ENCODE results near the gene OR2F1.

Gene OR2F1

GRCh38 chr7:143929224-143929920 is 25.3 kb upstream of the OR2F1 start:
- Histone ChIP-seq H3K4me1 (ENCODE audit: control insufficient read depth in 1 of 2, insufficient read depth in 2 of 2, low read length in 2 of 2) (no peaks in the 10 kb centered on the region), H3K9me3 (ENCODE audit: control insufficient read depth in 1 of 2, low read length in 2 of 2) (no peaks in the 10 kb centered on the region), H3K27ac (ENCODE audit: low read depth, low read length) (no peak overlapping the region), H3K36me3 (ENCODE audit: control insufficient read depth in 1 of 2, insufficient read depth in 2 of 2, low read length in 2 of 2) (no peaks in the 10 kb centered on the region), H3K4me3 (ENCODE audit: low read depth in 1 of 2, low read length in 2 of 2) (no peak overlapping the region), H3K27me3 (ENCODE audit: control insufficient read depth in 1 of 2, insufficient read depth in 2 of 2, low read length in 2 of 2) (no peaks in the 10 kb centered on the region), H3K9ac (ENCODE audit: low read depth in 1 of 2, low read length in 2 of 2) (no peak overlapping the region)

- Histone ChIP-seq H3K9ac (ENCODE audit: low read depth in 1 of 2, low read length in 2 of 2) (no peak overlapping the region), H3K27me3 (ENCODE audit: control insufficient read depth in 1 of 2, insufficient read depth in 2 of 2, low read length in 2 of 2) (no peaks in the 10 kb centered on the region), H3K9me3 (ENCODE audit: control insufficient read depth in 1 of 2, low read length in 2 of 2) (no peaks in the 10 kb centered on the region), H3K27ac (ENCODE audit: low read depth, low read length) (no peak overlapping the region), H3K36me3 (ENCODE audit: control insufficient read depth in 1 of 2, insufficient read depth in 2 of 2, low read length in 2 of 2) (no peaks in the 10 kb centered on the region), H3K4me3 (ENCODE audit: low read depth in 1 of 2, low read length in 2 of 2) (no peak overlapping the region), H3K4me1 (ENCODE audit: control insufficient read depth in 1 of 2, insufficient read depth in 2 of 2, low read length in 2 of 2) (no peaks in the 10 kb centered on the region)
Observed at GRCh38 chr7:143931739-143932138, 22.9 kb upstream of the OR2F1 start.

GRCh38 chr7:143934526-143935325 is 19.9 kb upstream of the OR2F1 start, which contains the start of gene OR2F2:
Gene OR2F2, plus strand, starts transcription at chr7:143935233. Its CDS starts 0 bp downstream, at chr7:143935233.
- Histone ChIP-seq H3K27ac (ENCODE audit: low read depth, low read length) (no peak within 1 kb of the TSS), H3K4me1 (ENCODE audit: control insufficient read depth in 1 of 2, insufficient read depth in 2 of 2, low read length in 2 of 2) (no peaks in the 10 kb centered on the region), H3K36me3 (ENCODE audit: control insufficient read depth in 1 of 2, insufficient read depth in 2 of 2, low read length in 2 of 2) (no peaks in the 10 kb centered on the region), H3K4me3 (ENCODE audit: low read depth in 1 of 2, low read length in 2 of 2) (no peak within 1 kb of the TSS), H3K27me3 (ENCODE audit: control insufficient read depth in 1 of 2, insufficient read depth in 2 of 2, low read length in 2 of 2) (no peaks in the 10 kb centered on the region), H3K9ac (ENCODE audit: low read depth in 1 of 2, low read length in 2 of 2) (no peak within 1 kb of the TSS), H3K9me3 (ENCODE audit: control insufficient read depth in 1 of 2, low read length in 2 of 2) (no peaks in the 10 kb centered on the region)

- Histone ChIP-seq H3K9me3 (ENCODE audit: control insufficient read depth in 1 of 2, low read length in 2 of 2) (no peaks in the 10 kb centered on the region), H3K4me1 (ENCODE audit: control insufficient read depth in 1 of 2, insufficient read depth in 2 of 2, low read length in 2 of 2) (no peaks in the 10 kb centered on the region), H3K9ac (ENCODE audit: low read depth in 1 of 2, low read length in 2 of 2) (no peak overlapping the region), H3K27ac (ENCODE audit: low read depth, low read length) (no peak overlapping the region), H3K27me3 (ENCODE audit: control insufficient read depth in 1 of 2, insufficient read depth in 2 of 2, low read length in 2 of 2) (no peaks in the 10 kb centered on the region), H3K36me3 (ENCODE audit: control insufficient read depth in 1 of 2, insufficient read depth in 2 of 2, low read length in 2 of 2) (no peaks in the 10 kb centered on the region), H3K4me3 (ENCODE audit: low read depth in 1 of 2, low read length in 2 of 2) (no peak overlapping the region)
Observed at GRCh38 chr7:143936087-143937009, 18.3 kb upstream of the OR2F1 start.

- no peak overlapping the region for H3K27ac ChIP-seq (ENCODE audit: low read depth, low read length)
- no peak overlapping the region for H3K9ac ChIP-seq (ENCODE audit: low read depth in 1 of 2, low read length in 2 of 2)
Observed at GRCh38 chr7:143938379-143939243, 16.0 kb upstream of the OR2F1 start.

GRCh38 chr7:143945423-143945822 is 9.2 kb upstream of the OR2F1 start:
- Histone ChIP-seq H3K4me3 (ENCODE audit: low read depth in 1 of 2, low read length in 2 of 2) (no peak overlapping the region), H3K9ac (ENCODE audit: low read depth in 1 of 2, low read length in 2 of 2) (no peak overlapping the region), H3K9me3 (ENCODE audit: control insufficient read depth in 1 of 2, low read length in 2 of 2) (no peaks in the 10 kb centered on the region)

More at GRCh38 chr7:143938379-143939243, 16.0 kb upstream of the OR2F1 start:
- no peaks in the 10 kb centered on the region for H3K36me3 ChIP-seq (ENCODE audit: control insufficient read depth in 1 of 2, insufficient read depth in 2 of 2, low read length in 2 of 2)
- H3K9me3 ChIP-seq (ENCODE audit: control insufficient read depth in 1 of 2, low read length in 2 of 2): no peaks in the 10 kb centered on the region
- H3K4me3 ChIP-seq (ENCODE audit: low read depth in 1 of 2, low read length in 2 of 2): no peak overlapping the region
- H3K27me3 ChIP-seq (ENCODE audit: control insufficient read depth in 1 of 2, insufficient read depth in 2 of 2, low read length in 2 of 2): no peaks in the 10 kb centered on the region
- H3K4me1 ChIP-seq (ENCODE audit: control insufficient read depth in 1 of 2, insufficient read depth in 2 of 2, low read length in 2 of 2): no peaks in the 10 kb centered on the region

GRCh38 chr7:143947111-143947510 is 7.5 kb upstream of the OR2F1 start:
- Histone ChIP-seq H3K27me3 (ENCODE audit: control insufficient read depth in 1 of 2, insufficient read depth in 2 of 2, low read length in 2 of 2) (no peaks in the 10 kb centered on the region), H3K9ac (ENCODE audit: low read depth in 1 of 2, low read length in 2 of 2) (no peak overlapping the region), H3K36me3 (ENCODE audit: control insufficient read depth in 1 of 2, insufficient read depth in 2 of 2, low read length in 2 of 2) (no peaks in the 10 kb centered on the region), H3K4me1 (ENCODE audit: control insufficient read depth in 1 of 2, insufficient read depth in 2 of 2, low read length in 2 of 2) (no peaks in the 10 kb centered on the region), H3K27ac (ENCODE audit: low read depth, low read length) (no peak overlapping the region), H3K9me3 (ENCODE audit: control insufficient read depth in 1 of 2, low read length in 2 of 2) (no peaks in the 10 kb centered on the region), H3K4me3 (ENCODE audit: low read depth in 1 of 2, low read length in 2 of 2) (no peak overlapping the region)

More at GRCh38 chr7:143945423-143945822, 9.2 kb upstream of the OR2F1 start:
- Histone ChIP-seq H3K27ac (ENCODE audit: low read depth, low read length) (no peak overlapping the region), H3K4me1 (ENCODE audit: control insufficient read depth in 1 of 2, insufficient read depth in 2 of 2, low read length in 2 of 2) (no peaks in the 10 kb centered on the region), H3K27me3 (ENCODE audit: control insufficient read depth in 1 of 2, insufficient read depth in 2 of 2, low read length in 2 of 2) (no peaks in the 10 kb centered on the region), H3K36me3 (ENCODE audit: control insufficient read depth in 1 of 2, insufficient read depth in 2 of 2, low read length in 2 of 2) (no peaks in the 10 kb centered on the region)

- no peaks in the 10 kb centered on the region for H3K36me3 ChIP-seq (ENCODE audit: control insufficient read depth in 1 of 2, insufficient read depth in 2 of 2, low read length in 2 of 2)
- H3K27me3 ChIP-seq (ENCODE audit: control insufficient read depth in 1 of 2, insufficient read depth in 2 of 2, low read length in 2 of 2): no peaks in the 10 kb centered on the region
- no peaks in the 10 kb centered on the region for H3K4me1 ChIP-seq (ENCODE audit: control insufficient read depth in 1 of 2, insufficient read depth in 2 of 2, low read length in 2 of 2)
- no peak overlapping the region for H3K27ac ChIP-seq (ENCODE audit: low read depth, low read length)
- H3K4me3 ChIP-seq (ENCODE audit: low read depth in 1 of 2, low read length in 2 of 2): no peak overlapping the region
- no peaks in the 10 kb centered on the region for H3K9me3 ChIP-seq (ENCODE audit: control insufficient read depth in 1 of 2, low read length in 2 of 2)
- H3K9ac ChIP-seq (ENCODE audit: low read depth in 1 of 2, low read length in 2 of 2): no peak overlapping the region
Observed at GRCh38 chr7:143948733-143949132, 5.9 kb upstream of the OR2F1 start.

- Histone ChIP-seq H3K36me3 (ENCODE audit: control insufficient read depth in 1 of 2, insufficient read depth in 2 of 2, low read length in 2 of 2) (no peaks in the 10 kb centered on the region), H3K27me3 (ENCODE audit: control insufficient read depth in 1 of 2, insufficient read depth in 2 of 2, low read length in 2 of 2) (peaks cover 0 to 10% of the 10 kb centered on the region in 2 donors), H3K9me3 (ENCODE audit: control insufficient read depth in 1 of 2, low read length in 2 of 2) (no peaks in the 10 kb centered on the region), H3K27ac (ENCODE audit: low read depth, low read length) (no peak overlapping the region), H3K4me1 (ENCODE audit: control insufficient read depth in 1 of 2, insufficient read depth in 2 of 2, low read length in 2 of 2) (no peaks in the 10 kb centered on the region), H3K4me3 (ENCODE audit: low read depth in 1 of 2, low read length in 2 of 2) (no peak overlapping the region), H3K9ac (ENCODE audit: low read depth in 1 of 2, low read length in 2 of 2) (no peak overlapping the region)
Observed at GRCh38 chr7:143953421-143953820, 1.2 kb upstream of the OR2F1 start.

Data from duodenal mucosa (tissue), 2 donors.